Measurements from ENCODE around the gene SERINC4. TPM values are rescaled to one million over a fixed set of nuclear protein-coding genes. Genes with fewer than 3 reads are reported as not detected.

SERINC4 gene
- total and polyA plus RNA-seq, 9 of the 15 experiments (the other 6 are each of a cell fraction or from before 2014, with no cell fraction given) = 0.14 to 0.86 (median 0.18) TPM; not detected in 2

- Histone ChIP-seq H3K4me1 (replicated peaks in 1 of 2; ENCODE audit: control insufficient read depth in 2 of 2, insufficient read depth in 2 of 2, low read length in 2 of 2) (peaks cover 3 to 19% of the 10 kb centered on the region in 2 experiments; a peak in 4 of 5 replicates), H3K9ac (ENCODE audit: insufficient read depth in 1 of 2, low read depth in 2 of 2, low read length in 2 of 2) (peak overlapping the region; percentile 64 to 91), H3K27ac (ENCODE audit: extremely low read depth, low read depth, low read length) (peak overlapping the region; percentile 70), H3K4me2 (ENCODE audit: insufficient read depth, low read length) (peak overlapping the region; percentile 68), H3K9me1 (ENCODE audit: control insufficient read depth, insufficient read depth, low read length) (no peaks in the 10 kb centered on the region), H3K79me2 (ENCODE audit: control insufficient read depth, insufficient read depth, low read length) (no peaks in the 10 kb centered on the region), H4K20me1 (replicated peaks; ENCODE audit: control insufficient read depth, insufficient read depth, low read length) (no peaks in the 10 kb centered on the region; the same call in 1 of the 2 replicates), H3K9me3 (replicated peaks; ENCODE audit: control insufficient read depth, insufficient read depth, low read depth, low read length) (no peaks in the 10 kb centered on the region), H3K27me3 (ENCODE audit: control insufficient read depth in 2 of 2, insufficient read depth in 2 of 2, low read length in 2 of 2) (no peaks in the 10 kb centered on the region), H2AFZ (ENCODE audit: low read depth, low read length) (peak overlapping the region; percentile 88), H3K4me3 (peak overlapping the region; percentile 32), H3K36me3 (ENCODE audit: control insufficient read depth, insufficient read depth, low read length) (peaks cover 18% of the 10 kb centered on the region)
- 50% methylated on average over 28 of the region's 31 CpGs for WGBS (ENCODE audit: insufficient coverage, low coverage, missing lambda C conversion rate)
- TSS peak; percentile 43 for BruUV-seq (replicated peaks)
- ATAC-seq = peak; percentile 74
- in situ Hi-C loops (cut with MboI) (no loop called here), intact Hi-C loops (cut with micrococcal nuclease) (no loop called here)
- ChIA-PET CTCF (ENCODE audit: low intra/inter-chr PET ratio) (no interaction called here), POLR2A (interaction anchor here (0.7 to 2.3 kb wide), 8 partner anchors 9 to 27 kb away, joined by 3 to 13 read pairs (median 4); partner anchors contain the start of genes HYPK and SERF2)
- no peak for FAIRE-seq
- peak in 2 of 4 experiments; percentile 31 to 58 for DNase-seq (ENCODE audit: extremely low read depth in 1 of 4, low spot score in 3 of 4)
- no peak for TF ChIP-seq ZNF696 (CRISPR knock-in tag; conservative IDR thresholded peaks at IDR 0.05)
- peak; percentile 48; the same call in 1 of the 2 replicates for TF ChIP-seq MTA3 (IDR thresholded peaks at IDR 0.05; ENCODE audit: borderline replicate concordance)
- no peak for TF ChIP-seq CAMTA2 (CRISPR knock-in tag; conservative IDR thresholded peaks at IDR 0.05)
- 0 out of 2 replicates have a peak, but pooled peaks have one; percentile 41 for TF ChIP-seq PML (IDR thresholded peaks at IDR 0.05; ENCODE audit: low read length)
- 0 out of 2 replicates have a peak, but pooled peaks have one; percentile 31 for TF ChIP-seq CREM (IDR thresholded peaks at IDR 0.05; ENCODE audit: low read depth)
- TF ChIP-seq MYC (IDR thresholded peaks at IDR 0.05; ENCODE audit: low read depth, low read length) = peak; percentile 17; the same call in 1 of the 2 replicates
- TF ChIP-seq MYC (CRISPR knock-in tag; IDR thresholded peaks at IDR 0.05; ENCODE audit: borderline replicate concordance, low read depth) = no peak
- peak; percentile 70 for TF ChIP-seq POLR2G (IDR thresholded peaks at IDR 0.05; ENCODE audit: low read depth, low read length)
- TF ChIP-seq ZFX (CRISPR knock-in tag; IDR thresholded peaks at IDR 0.05) = peak; percentile 60; the same call in 1 of the 2 replicates
- peak; percentile 72 for TF ChIP-seq CTCFL (IDR thresholded peaks at IDR 0.05; ENCODE audit: borderline replicate concordance, insufficient read depth, low read depth, low read length, poor library complexity, severe bottlenecking)
- 0 out of 2 replicates have a peak, but pooled peaks have one; percentile 28 for TF ChIP-seq ZNF589 (CRISPR knock-in tag; IDR thresholded peaks at IDR 0.05; ENCODE audit: low read depth)
- TF ChIP-seq L3MBTL2 (IDR thresholded peaks at IDR 0.05) = peak; percentile 75
- no peak for TF ChIP-seq MCM3 (IDR thresholded peaks at IDR 0.05)
- peak; percentile 73 for TF ChIP-seq RBFOX2 (IDR thresholded peaks at IDR 0.05; ENCODE audit: low read depth, low read length)
- peak; percentile 15; the same call in 1 of the 2 replicates for TF ChIP-seq RFX1 (IDR thresholded peaks at IDR 0.05)
- TF ChIP-seq RBM39 (optimal IDR thresholded peaks at IDR 0.05; ENCODE audit: low read depth, low read length) = no peak
- peak; percentile 55 for TF ChIP-seq ZNF592 (IDR thresholded peaks at IDR 0.05)
Measured at GRCh38 chr15:43777267-43777914, 22.6 kb downstream of the SERINC4 start.
